CD4-positive, alpha-beta T cell treated with Interleukin-1 beta for 1 hour (primary cell): ENCODE results near the gene SOAT1.
"Not testable (repeated sequence)": the region's sequence is repeated elsewhere in the genome, so short reads cannot be mapped to it uniquely, and the experiment has no call there.

Source experiments
- DNase-seq, 2 donors: peaks; one replicate each; pipeline ENCODE4 v3.0.0-alpha.2; 2020 to 2022

Gene SOAT1

DNA sequence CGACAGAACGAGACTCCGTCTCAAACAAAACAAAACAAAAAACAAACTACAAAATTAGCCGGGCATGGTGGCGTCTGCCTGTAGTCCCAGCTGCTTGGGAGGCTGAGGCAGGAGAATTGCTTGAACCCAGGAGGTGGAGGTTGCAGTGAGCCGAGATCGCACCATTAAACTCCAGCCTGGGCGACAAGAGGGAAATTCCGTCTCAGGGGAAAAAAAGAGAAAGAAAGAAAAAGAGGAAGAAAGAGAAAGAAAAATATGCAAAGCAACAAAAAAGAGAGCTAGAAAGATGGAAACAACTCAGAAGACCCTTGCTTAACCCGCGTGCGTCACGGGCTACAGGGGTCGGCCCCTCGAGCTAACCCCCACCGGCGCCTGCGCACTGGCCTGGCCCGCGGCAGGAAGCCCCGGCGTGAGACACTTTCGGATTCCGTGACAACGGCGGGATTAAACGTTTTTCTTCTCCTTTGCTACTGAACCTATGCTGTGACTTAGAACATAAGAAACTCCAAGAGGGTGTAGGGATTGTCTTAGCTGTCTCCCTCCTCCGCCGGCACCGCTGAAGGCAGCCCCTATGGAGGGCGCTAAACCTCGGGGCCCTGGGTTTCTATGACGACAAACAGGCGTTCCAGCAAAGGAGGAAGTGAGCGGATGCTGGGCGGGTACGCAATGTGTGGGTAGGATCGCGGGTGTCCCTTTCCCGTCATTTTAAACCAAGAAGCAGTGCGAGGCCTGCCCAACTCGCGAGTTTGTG lies 71.9 kb downstream of the SOAT1 start, which contains the start of gene AXDND1:
AXDND1 (plus strand) TSS at position 630 of the 751 bp plus-strand sequence. CDS start 539 bp downstream, outside the sequence.
- DNase-seq, result peak; percentile 92 to 93

DNA sequence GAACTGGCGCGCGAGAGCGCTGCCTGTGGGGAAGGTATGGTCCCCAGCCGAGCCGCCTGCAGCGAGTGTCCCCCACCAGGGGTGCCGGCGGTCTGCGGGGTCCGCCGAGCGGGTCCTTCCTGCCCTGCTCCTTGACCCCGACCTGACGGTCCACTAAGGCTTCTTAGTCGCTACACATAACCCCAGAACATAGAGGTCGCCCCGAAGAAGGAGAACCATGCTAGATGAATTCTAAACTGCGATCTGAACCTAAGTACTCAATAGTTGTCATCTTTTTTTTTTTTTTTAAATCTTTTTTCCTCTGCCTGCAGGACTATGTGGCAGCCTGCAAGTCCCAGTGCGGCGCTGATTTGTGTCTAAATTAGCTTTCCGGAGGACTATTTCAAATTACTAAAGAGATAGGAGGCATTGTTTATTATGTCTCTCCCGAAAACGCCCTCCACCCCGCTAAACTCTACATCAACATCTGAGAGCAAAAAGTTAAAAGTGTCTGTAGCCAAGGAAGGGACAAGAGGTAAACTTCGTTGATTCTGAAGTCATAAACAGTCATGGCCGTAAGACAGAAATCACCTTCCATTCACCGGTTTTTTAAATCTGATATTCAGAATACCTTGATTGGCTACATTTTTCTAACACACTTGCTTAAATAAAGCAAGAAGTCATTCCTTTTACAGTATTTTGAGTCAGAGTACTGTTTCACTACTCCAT lies 72.7 kb downstream of the SOAT1 start:
- no peak for DNase-seq

DNA sequence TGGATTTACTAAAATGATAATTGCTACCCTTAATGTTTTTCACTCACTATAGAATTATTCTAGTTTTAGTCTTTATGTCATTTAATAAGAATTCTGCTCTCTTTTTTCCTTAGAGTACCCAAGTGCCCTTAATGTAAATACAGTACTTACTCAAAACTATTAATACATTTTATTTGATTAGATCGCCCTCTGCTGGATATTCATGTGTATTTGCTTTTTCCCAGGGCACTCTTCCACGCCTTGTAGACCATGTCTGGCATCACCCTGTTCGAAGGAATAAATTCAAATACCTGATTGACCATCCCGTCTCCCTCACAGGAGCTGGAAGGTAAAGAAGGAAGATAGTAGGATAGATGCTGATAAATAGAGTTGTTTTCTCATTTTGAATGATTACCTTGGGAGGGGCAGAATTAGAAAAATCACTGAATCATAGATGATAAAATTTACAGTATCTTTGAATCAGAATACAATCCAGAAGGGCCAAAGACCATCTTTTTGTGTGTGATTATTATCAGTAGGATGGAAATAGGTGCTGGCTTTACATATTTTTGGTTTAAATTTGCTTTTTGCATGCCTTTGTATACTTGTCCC lies 76.2 kb downstream of the SOAT1 start:
- peak; percentile 28 to 80 for DNase-seq

DNA sequence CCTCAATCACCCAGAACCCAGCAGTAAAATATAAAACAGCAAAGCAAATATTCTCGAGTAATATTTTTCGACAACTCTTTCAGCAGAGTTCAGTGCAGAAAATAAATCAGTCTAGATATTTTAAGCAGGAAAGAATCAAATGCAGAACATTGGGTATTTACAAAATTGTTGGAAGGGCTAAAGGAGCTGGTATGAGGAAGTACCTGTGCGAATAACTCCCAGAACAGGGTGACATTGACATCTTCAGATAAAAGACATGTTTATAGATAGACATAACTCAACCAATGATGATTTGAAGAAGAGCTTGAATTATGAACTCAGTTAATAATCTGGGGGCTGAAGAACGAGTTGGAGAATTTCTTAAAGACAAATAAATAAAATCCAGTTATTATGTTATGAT lies 78.6 kb downstream of the SOAT1 start:
- no peak for DNase-seq

DNA sequence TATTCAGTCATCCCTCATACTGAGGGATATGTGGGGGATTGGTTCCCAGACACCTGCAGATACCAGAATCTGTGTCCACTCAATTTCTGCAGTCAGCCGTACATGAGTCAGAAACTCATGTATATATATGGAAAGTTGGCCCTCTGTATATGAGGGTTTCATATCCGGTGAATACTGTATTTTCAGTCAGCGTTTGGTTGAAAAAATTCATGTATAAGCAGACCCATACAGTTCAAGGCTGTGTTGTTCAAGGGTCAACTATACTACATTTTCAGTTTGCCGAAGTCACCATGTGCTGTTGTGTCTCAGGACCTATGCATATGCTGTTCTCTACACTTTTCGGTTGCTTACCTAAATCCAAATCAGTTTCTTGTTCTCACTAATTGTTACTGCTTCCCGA lies 82.6 kb downstream of the SOAT1 start:
- DNase-seq, result no peak

DNA sequence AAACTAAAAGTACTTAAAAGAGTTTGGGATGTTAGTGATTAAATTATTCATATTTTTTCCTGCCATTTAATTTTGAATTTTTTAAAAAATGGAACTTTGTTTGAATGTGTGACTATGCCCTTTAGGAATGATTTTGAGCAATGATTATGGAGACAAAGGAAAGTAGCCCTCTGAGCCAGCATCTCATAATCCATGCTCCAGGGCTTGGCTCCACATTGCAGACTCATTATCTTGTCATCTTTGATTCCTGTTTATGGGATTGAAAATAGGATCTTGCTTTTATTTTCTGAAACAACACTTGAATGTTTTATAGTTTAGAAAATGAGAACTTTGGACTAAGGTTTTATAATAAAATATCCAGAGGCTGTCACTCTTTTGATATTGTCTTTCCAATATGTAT lies 86.7 kb downstream of the SOAT1 start:
- no peak for DNase-seq

DNA sequence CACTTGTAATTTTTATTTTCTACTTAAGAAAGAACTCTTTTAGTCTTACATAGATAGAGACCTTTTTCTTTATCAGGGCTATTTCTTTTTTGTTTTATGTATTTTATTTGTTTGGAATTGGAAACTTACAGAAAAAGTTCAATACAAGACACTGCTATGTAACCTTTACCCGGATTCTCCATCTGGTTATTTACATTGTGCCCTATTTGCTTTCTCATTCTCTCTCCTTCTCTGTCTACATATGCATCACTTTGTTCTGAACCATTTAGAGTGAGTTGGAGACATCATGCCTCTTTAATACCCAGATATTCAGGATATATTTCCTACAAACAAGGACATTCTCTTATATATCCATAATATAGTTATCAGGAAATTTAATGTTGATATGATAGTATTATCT lies 90.4 kb downstream of the SOAT1 start:
- no peak for DNase-seq

DNA sequence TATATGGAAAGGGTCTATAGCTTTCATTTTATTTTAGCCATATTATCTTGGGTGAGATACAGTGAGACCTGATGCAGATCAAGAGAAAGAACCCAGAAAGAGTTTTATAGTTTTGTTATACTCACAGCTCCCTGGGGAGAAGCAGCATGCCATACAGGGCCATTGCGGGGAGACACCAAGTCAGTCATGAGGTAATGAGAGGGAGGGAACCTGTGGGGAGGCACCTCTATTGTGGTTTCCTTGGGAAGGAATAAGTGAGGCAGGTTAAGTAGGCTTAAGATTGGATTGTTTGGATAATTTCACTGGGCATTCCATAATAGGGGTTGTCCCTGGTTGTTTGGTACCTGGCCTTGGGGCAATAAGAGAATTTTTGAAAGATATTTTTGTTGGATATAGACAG lies 91.9 kb downstream of the SOAT1 start:
- DNase-seq, result no peak

DNA sequence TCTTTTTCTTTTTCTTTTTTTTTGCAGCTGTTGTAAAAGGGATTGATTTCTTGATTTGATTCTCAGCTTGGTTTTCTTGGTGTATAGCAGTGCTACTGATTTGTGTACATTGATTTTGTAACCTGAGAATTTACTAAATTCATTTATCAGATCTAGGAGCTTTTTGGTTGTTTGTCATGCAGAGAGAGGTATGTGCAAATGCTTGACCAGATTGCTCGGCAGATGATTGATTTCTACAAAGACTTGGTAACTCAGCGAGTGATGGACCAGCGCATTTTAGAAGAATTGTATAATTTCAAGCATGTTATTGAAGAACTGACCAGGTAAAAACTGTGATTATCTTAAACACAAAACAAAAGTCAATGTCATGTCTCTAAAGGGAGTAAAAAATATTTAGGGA lies 100.1 kb downstream of the SOAT1 start:
- no peak for DNase-seq

DNA sequence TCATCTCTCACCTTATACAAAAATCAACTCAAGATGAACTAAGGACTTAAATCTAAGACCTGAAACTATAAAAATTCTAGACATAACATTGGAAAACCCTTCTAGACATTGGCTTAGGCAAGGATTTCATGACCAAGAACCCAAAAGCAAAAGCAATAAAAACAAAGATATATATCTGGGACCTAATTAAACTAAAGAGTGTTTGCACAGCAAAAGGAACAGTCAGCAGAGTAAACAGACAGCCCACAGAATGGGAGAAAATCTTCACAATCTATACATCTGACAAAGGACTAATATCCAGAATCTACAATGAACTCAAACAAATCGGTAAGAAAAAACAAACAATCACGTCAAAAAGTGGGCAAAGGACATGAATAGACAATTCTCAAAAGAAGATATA lies 105.8 kb downstream of the SOAT1 start:
- DNase-seq, result not testable (repeated sequence)
